Naive thymus-derived CD4-positive, alpha-beta T cell (primary cell): ENCODE results near the gene IFI27L1. TPM values are rescaled to one million over a fixed set of nuclear protein-coding genes. Genes with fewer than 3 reads are reported as not detected.

ENCODE experiments used
- ATAC-seq: fragments of 150-1000 bp; cut with Tn5 transposase; 2 replicates; pipeline ENCODE4 v1.10.0; 2021; ENCODE audit warnings: mild to moderate bottlenecking, moderate library complexity
- CTCF ChIA-PET: fragments of 350-600 bp; sonication (Branson Sonifier 250); formaldehyde crosslinking; loops from one replicate; lab custom pipeline; 2021; ENCODE audit warnings: antibody characterized with exemption; lab: Charles Lee
- POLR2A ChIA-PET: fragments of 350-600 bp; sonication (Branson Sonifier 250); formaldehyde crosslinking; loops from one replicate; lab custom pipeline; 2021; ENCODE audit warnings: antibody characterized with exemption, inconsistent platforms; lab: Charles Lee
- DNase-seq, 9 donors: peaks; one replicate each; pipeline versions ENCODE4 v3.0.0 to v3.0.0-alpha.2; 2020 to 2022; ENCODE audit warnings: mixed read lengths in 1 of 9
- H3K27ac ChIP-seq: one replicate; pipeline ENCODE4 v1.7.0; 2013; ENCODE audit warnings: mild to moderate bottlenecking, low read depth, low read length, moderate library complexity
- H3K27me3 ChIP-seq, 2 donors: one replicate each; pipeline ENCODE4 v1.7.0; 2013; ENCODE audit warnings: low read length in 2 of 2, mild to moderate bottlenecking in 2 of 2, moderate library complexity in 2 of 2; ENCODE audit not compliant: control insufficient read depth in 2 of 2, insufficient read depth in 2 of 2
- H3K36me3 ChIP-seq, 3 experiments: 1 replicate in 2 of 3; 2 replicates in 1 of 3; pipeline ENCODE4 v1.7.0; 2013; ENCODE audit warnings: low read length in 3 of 3, mild to moderate bottlenecking in 3 of 3, moderate library complexity in 1 of 3; ENCODE audit not compliant: insufficient read depth in 3 of 3, control insufficient read depth in 2 of 3
- H3K4me1 ChIP-seq, 2 donors: one replicate each; pipeline ENCODE4 v1.7.0; 2013; ENCODE audit warnings: low read length in 2 of 2, mild to moderate bottlenecking in 2 of 2, moderate library complexity in 1 of 2; ENCODE audit not compliant: control insufficient read depth in 2 of 2, insufficient read depth in 2 of 2
- H3K4me3 ChIP-seq: 2 replicates; pipeline ENCODE4 v1.7.0; 2013; ENCODE audit warnings: mild to moderate bottlenecking, low read length
- H3K9me3 ChIP-seq, 3 experiments: 1 replicate in 2 of 3; 2 replicates in 1 of 3; pipeline ENCODE4 v1.7.0; 2013; ENCODE audit warnings: low read length in 3 of 3; ENCODE audit not compliant: control insufficient read depth in 2 of 3
- H3K27ac Mint-ChIP-seq, 9 donors: one replicate each; pipeline ENCODE4 v1.8.0; 2020 to 2022; ENCODE audit warnings: mixed read lengths in 9 of 9, mild to moderate bottlenecking in 8 of 9, moderate library complexity in 5 of 9, inconsistent platforms in 2 of 9
- H3K27me3 Mint-ChIP-seq, 5 donors: one replicate each; pipeline ENCODE4 v1.8.0; 2021 to 2022; ENCODE audit warnings: mixed read lengths in 5 of 5, mild to moderate bottlenecking in 1 of 5
- H3K36me3 Mint-ChIP-seq, 5 donors: one replicate each; pipeline ENCODE4 v1.8.0; 2020 to 2022; ENCODE audit warnings: mixed read lengths in 5 of 5, mild to moderate bottlenecking in 3 of 5, inconsistent platforms in 1 of 5
- H3K4me1 Mint-ChIP-seq, 7 donors: one replicate each; pipeline ENCODE4 v1.8.0; 2020 to 2022; ENCODE audit warnings: mixed read lengths in 7 of 7, mild to moderate bottlenecking in 3 of 7, inconsistent platforms in 1 of 7
- H3K4me3 Mint-ChIP-seq, 10 donors: one replicate each; pipeline ENCODE4 v1.8.0; 2020 to 2022; ENCODE audit warnings: mild to moderate bottlenecking in 10 of 10, mixed read lengths in 10 of 10, moderate library complexity in 6 of 10, inconsistent platforms in 2 of 10
- H3K9me3 Mint-ChIP-seq, 11 donors: one replicate each; pipeline ENCODE4 v1.8.0; 2020 to 2022; ENCODE audit warnings: mixed read lengths in 11 of 11, mild to moderate bottlenecking in 4 of 11, inconsistent platforms in 1 of 11, moderate library complexity in 1 of 11
- intact Hi-C, 2 donors: fragments of 100-400 bp; cut with micrococcal nuclease; formaldehyde crosslinking; loops; one replicate each; pipeline ENCODE4 v1.15.1; 2023
- polyA plus RNA-seq, 2 donors: library from polyadenylated mRNA; unstranded; fragments of 300-500 nt; fragmentation: Illumina TruSeq; gene quantifications; one replicate each; pipeline ENCODE4 v1.2.3, GENCODE V29; 2021
- total RNA-seq, 6 experiments: library from RNA in 5 of 6; stranded (reverse) in 5 of 6; gene quantifications; 1 replicate in 5 of 6; 2 replicates in 1 of 6; pipeline ENCODE4 v1.2.3 and lab custom pipeline; 2021 to 2026

IFI27L1 gene
- total and polyA plus RNA-seq, 7 experiments from 2014 or later, result 6.3 to 31.8 (median 8.2) TPM

GRCh38 chr14:94051779-94052178, 29.3 kb upstream of the IFI27L1 start:
- intact Hi-C loops, result loop anchor here in 1 of 2 donors (5.0 kb wide), 1 partner anchor 86 kb away; no protein-coding TSS in a partner anchor
- Mint-ChIP-seq H3K27me3 (no peaks in the 10 kb centered on the region), H3K27ac (peak overlapping the region in 6 of 9 donors; percentile 31 to 70 (median 60)), H3K36me3 (peaks cover 15 to 72% (median 47%) of the 10 kb centered on the region in 5 donors), H3K4me3 (no peak overlapping the region), H3K4me1 (peaks cover 10 to 51% (median 23%) of the 10 kb centered on the region in 7 donors), H3K9me3 (no peaks in the 10 kb centered on the region)
- ATAC-seq, result no peak
- DNase-seq, result no peak
- ChIA-PET POLR2A (interaction anchor here (0.8 kb wide), 2 partner anchors 27 to 29 kb away, joined by 3 to 4 read pairs; no protein-coding TSS in a partner anchor), CTCF (interaction anchor here (1.7 to 1.9 kb wide), 2 partner anchors 16 to 85 kb away, joined by 5 to 7 read pairs; no protein-coding TSS in a partner anchor)
- H3K9me3 ChIP-seq, result no peaks in the 10 kb centered on the region
- H3K27me3 ChIP-seq, result no peaks in the 10 kb centered on the region
- H3K4me3 ChIP-seq, result no peak overlapping the region
- no peak overlapping the region for H3K27ac ChIP-seq
- peaks cover 0 to 8% of the 10 kb centered on the region in 2 donors for H3K4me1 ChIP-seq
- H3K36me3 ChIP-seq, result peaks cover 26 to 96% (median 47%) of the 10 kb centered on the region in 3 experiments

- H3K27ac Mint-ChIP-seq, result peak overlapping the region in 6 of 9 donors; percentile 14 to 70 (median 48)
- no peak overlapping the region for H3K4me3 ChIP-seq
- no peak for DNase-seq
- no peaks in the 10 kb centered on the region for H3K9me3 ChIP-seq
- CTCF ChIA-PET, result interaction anchor here (1.7 to 1.9 kb wide), 2 partner anchors 16 to 84 kb away, joined by 5 to 7 read pairs; no protein-coding TSS in a partner anchor
- H3K27me3 Mint-ChIP-seq, result no peaks in the 10 kb centered on the region
- H3K4me3 Mint-ChIP-seq, result no peak overlapping the region
- H3K9me3 Mint-ChIP-seq, result no peaks in the 10 kb centered on the region
- POLR2A ChIA-PET, result interaction anchor here (0.8 kb wide), 2 partner anchors 26 to 28 kb away, joined by 3 to 4 read pairs; no protein-coding TSS in a partner anchor
- H3K27me3 ChIP-seq, result no peaks in the 10 kb centered on the region
- no peak for ATAC-seq
- H3K27ac ChIP-seq, result no peak overlapping the region
- H3K36me3 Mint-ChIP-seq, result peaks cover 15 to 76% (median 48%) of the 10 kb centered on the region in 5 donors
- H3K36me3 ChIP-seq, result peaks cover 26 to 96% (median 51%) of the 10 kb centered on the region in 3 experiments
- peaks cover 15 to 55% (median 27%) of the 10 kb centered on the region in 7 donors for H3K4me1 Mint-ChIP-seq
- intact Hi-C loops, result loop anchor here in 1 of 2 donors (5.0 kb wide), 1 partner anchor 85 kb away; no protein-coding TSS in a partner anchor
- peaks cover 4 to 12% of the 10 kb centered on the region in 2 donors for H3K4me1 ChIP-seq
Observed at GRCh38 chr14:94052199-94052598, 28.9 kb upstream of the IFI27L1 start.

- ATAC-seq, result no peak
Observed at GRCh38 chr14:94052662-94053061, 28.4 kb upstream of the IFI27L1 start.

GRCh38 chr14:94054401-94054800, 26.7 kb upstream of the IFI27L1 start:
- Histone ChIP-seq H3K27ac (no peak overlapping the region), H3K9me3 (no peaks in the 10 kb centered on the region), H3K27me3 (no peaks in the 10 kb centered on the region), H3K4me3 (no peak overlapping the region), H3K4me1 (peaks cover 24 to 33% of the 10 kb centered on the region in 2 donors), H3K36me3 (peaks cover 42 to 96% (median 55%) of the 10 kb centered on the region in 3 experiments)
- POLR2A ChIA-PET, result interaction anchor here (2.0 kb wide), 1 partner anchor 26 kb away, joined by 8 read pairs; the partner anchor contains the start of genes DDX24 and IFI27L1
- H3K36me3 Mint-ChIP-seq, result peaks cover 21 to 82% (median 59%) of the 10 kb centered on the region in 5 donors
- DNase-seq (no peak), ATAC-seq (no peak)
- no peaks in the 10 kb centered on the region for H3K9me3 Mint-ChIP-seq
- H3K27me3 Mint-ChIP-seq, result no peaks in the 10 kb centered on the region
- intact Hi-C loops, result loop anchor here in 1 of 2 donors (5.0 kb wide), 1 partner anchor 83 kb away; no protein-coding TSS in a partner anchor
- peaks cover 22 to 75% (median 49%) of the 10 kb centered on the region in 7 donors for H3K4me1 Mint-ChIP-seq
- CTCF ChIA-PET, result interaction anchor here (0.7 to 1.5 kb wide), 3 partner anchors 19 to 84 kb away, joined by 3 to 6 read pairs (median 3); no protein-coding TSS in a partner anchor
- no peak overlapping the region for H3K4me3 Mint-ChIP-seq
- peak overlapping the region in 7 of 9 donors; percentile 11 to 83 (median 75) for H3K27ac Mint-ChIP-seq

More at GRCh38 chr14:94052662-94053061, 28.4 kb upstream of the IFI27L1 start:
- H3K4me3 ChIP-seq, result no peak overlapping the region
- Mint-ChIP-seq H3K9me3 (no peaks in the 10 kb centered on the region), H3K27ac (peak overlapping the region in 8 of 9 donors; percentile 14 to 70 (median 52)), H3K27me3 (no peaks in the 10 kb centered on the region), H3K4me1 (peaks cover 19 to 60% (median 32%) of the 10 kb centered on the region in 7 donors), H3K4me3 (no peak overlapping the region), H3K36me3 (peaks cover 15 to 76% (median 53%) of the 10 kb centered on the region in 5 donors)
- ChIA-PET CTCF (interaction anchor here (1.5 to 1.9 kb wide), 3 partner anchors 16 to 84 kb away, joined by 5 to 7 read pairs (median 6); no protein-coding TSS in a partner anchor), POLR2A (interaction anchor here (2.0 kb wide), 1 partner anchor 28 kb away, joined by 8 read pairs; the partner anchor contains the start of genes DDX24 and IFI27L1)
- H3K36me3 ChIP-seq, result peaks cover 28 to 96% (median 55%) of the 10 kb centered on the region in 3 experiments
- H3K9me3 ChIP-seq, result no peaks in the 10 kb centered on the region
- no peak for DNase-seq
- H3K27me3 ChIP-seq, result no peaks in the 10 kb centered on the region
- intact Hi-C loops, result loop anchor here in 1 of 2 donors (5.0 kb wide), 1 partner anchor 85 kb away; no protein-coding TSS in a partner anchor
- H3K4me1 ChIP-seq, result peaks cover 8 to 16% of the 10 kb centered on the region in 2 donors
- H3K27ac ChIP-seq, result no peak overlapping the region

- no peak for DNase-seq
- no peak for ATAC-seq
Observed at GRCh38 chr14:94054936-94055335, 26.2 kb upstream of the IFI27L1 start.

GRCh38 chr14:94056579-94057308, 24.4 kb upstream of the IFI27L1 start:
- H3K4me1 Mint-ChIP-seq, result peaks cover 29 to 79% (median 72%) of the 10 kb centered on the region in 7 donors
- peaks cover 33 to 39% of the 10 kb centered on the region in 2 donors for H3K4me1 ChIP-seq
- POLR2A ChIA-PET, result interaction anchor here (0.7 to 1.3 kb wide), 2 partner anchors 24 to 72 kb away, joined by 3 to 6 read pairs; partner anchors contain the start of genes DDX24 and IFI27L1

More at GRCh38 chr14:94054936-94055335, 26.2 kb upstream of the IFI27L1 start:
- Mint-ChIP-seq H3K4me1 (peaks cover 22 to 76% (median 55%) of the 10 kb centered on the region in 7 donors), H3K9me3 (no peaks in the 10 kb centered on the region), H3K4me3 (no peak overlapping the region), H3K36me3 (peaks cover 20 to 84% (median 57%) of the 10 kb centered on the region in 5 donors), H3K27ac (peak overlapping the region in 7 of 9 donors; percentile 30 to 83 (median 76)), H3K27me3 (no peaks in the 10 kb centered on the region)
- H3K27ac ChIP-seq, result no peak overlapping the region
- no peaks in the 10 kb centered on the region for H3K27me3 ChIP-seq
- H3K4me3 ChIP-seq, result no peak overlapping the region
- H3K4me1 ChIP-seq, result peaks cover 29 to 33% of the 10 kb centered on the region in 2 donors
- intact Hi-C loops, result loop anchor here in 1 of 2 donors (5.0 kb wide), 1 partner anchor 82 kb away; no protein-coding TSS in a partner anchor
- ChIA-PET POLR2A (no interaction called here), CTCF (interaction anchor here (0.5 kb wide), 1 partner anchor 61 kb away, joined by 3 read pairs; no protein-coding TSS in a partner anchor)
- H3K36me3 ChIP-seq, result peaks cover 45 to 96% (median 52%) of the 10 kb centered on the region in 3 experiments
- H3K9me3 ChIP-seq, result no peaks in the 10 kb centered on the region

More at GRCh38 chr14:94056579-94057308, 24.4 kb upstream of the IFI27L1 start:
- DNase-seq (peak in 2 of 9 donors; percentile 25 to 46), ATAC-seq (peak; percentile 40)
- H3K9me3 Mint-ChIP-seq, result no peaks in the 10 kb centered on the region
- Histone ChIP-seq H3K27me3 (no peaks in the 10 kb centered on the region), H3K9me3 (no peaks in the 10 kb centered on the region), H3K4me3 (no peak overlapping the region), H3K36me3 (peaks cover 52 to 96% (median 55%) of the 10 kb centered on the region in 3 experiments), H3K27ac (no peak overlapping the region)
- peaks cover 9 to 84% (median 55%) of the 10 kb centered on the region in 5 donors for H3K36me3 Mint-ChIP-seq
- H3K4me3 Mint-ChIP-seq, result peak overlapping the region in 6 of 10 donors; percentile 10 to 49 (median 36)
- peak overlapping the region; percentile 17 to 83 (median 64) for H3K27ac Mint-ChIP-seq
- H3K27me3 Mint-ChIP-seq, result no peaks in the 10 kb centered on the region
- intact Hi-C loops, result loop anchor here in 1 of 2 donors (1.0 kb wide), 1 partner anchor 25 kb away; the partner anchor contains the start of genes DDX24 and IFI27L1
- CTCF ChIA-PET, result no interaction called here
